GM21576 (cell line): Measurements from ENCODE around the gene SLC5A6.
"Not testable (repeated sequence)": the region's sequence is repeated elsewhere in the genome, so short reads cannot be mapped to it uniquely, and the experiment has no call there.

ENCODE experiments used
- ATAC-seq: cut with Tn5 transposase; IDR thresholded peaks from one replicate; pipeline ENCODE4 v1.9.1; 2021; ENCODE audit warnings: mild to moderate bottlenecking, moderate library complexity; ENCODE audit not compliant: unreplicated experiment

The SLC5A6 gene

DNA sequence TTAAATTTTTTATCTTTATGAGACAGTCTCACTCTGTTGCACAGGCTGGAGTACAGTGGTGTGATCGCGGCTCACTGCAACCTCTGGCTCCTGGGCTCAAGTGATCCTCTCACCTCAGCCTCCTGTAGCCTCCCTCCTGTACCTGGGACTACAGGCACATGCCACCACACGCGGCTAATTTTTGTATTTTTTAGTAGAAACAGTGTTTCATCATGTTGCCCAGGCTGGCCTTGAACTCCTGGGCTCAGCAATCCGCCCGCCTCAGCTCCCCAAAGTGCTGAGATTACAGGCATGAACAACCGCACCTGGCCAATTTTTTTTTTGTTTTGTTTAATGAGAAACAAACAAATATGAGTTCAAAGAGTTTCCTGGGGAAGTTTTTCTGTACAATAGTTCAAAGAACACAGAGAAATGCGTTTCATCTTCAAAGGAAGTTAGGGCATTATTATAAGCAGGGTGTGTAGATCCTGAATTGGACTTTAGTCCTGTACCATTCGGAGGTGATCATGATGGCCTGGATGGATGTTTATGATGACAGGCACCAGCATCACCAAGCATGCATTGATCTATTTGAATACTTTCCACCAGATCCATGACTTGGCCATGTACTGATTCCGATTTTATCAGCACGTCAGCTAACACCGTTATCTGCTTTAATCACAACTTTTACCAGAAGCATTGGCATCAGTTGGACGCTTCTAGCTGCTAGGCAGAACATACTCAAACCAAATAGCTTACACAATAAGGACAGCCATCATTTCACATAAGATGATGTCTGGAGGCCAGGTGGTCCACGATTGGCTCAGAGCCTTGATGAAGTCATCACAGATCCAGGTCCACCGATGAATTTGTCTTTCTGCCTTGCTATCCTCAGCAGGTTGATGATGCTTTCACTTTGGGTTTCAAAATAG, 34.4 kb downstream of the SLC5A6 start:
- ATAC-seq = no peak

- not testable (repeated sequence) for ATAC-seq
These were observed 36.3 kb downstream of the SLC5A6 start for GRCh38 chr2:27175781-27176180.

DNA sequence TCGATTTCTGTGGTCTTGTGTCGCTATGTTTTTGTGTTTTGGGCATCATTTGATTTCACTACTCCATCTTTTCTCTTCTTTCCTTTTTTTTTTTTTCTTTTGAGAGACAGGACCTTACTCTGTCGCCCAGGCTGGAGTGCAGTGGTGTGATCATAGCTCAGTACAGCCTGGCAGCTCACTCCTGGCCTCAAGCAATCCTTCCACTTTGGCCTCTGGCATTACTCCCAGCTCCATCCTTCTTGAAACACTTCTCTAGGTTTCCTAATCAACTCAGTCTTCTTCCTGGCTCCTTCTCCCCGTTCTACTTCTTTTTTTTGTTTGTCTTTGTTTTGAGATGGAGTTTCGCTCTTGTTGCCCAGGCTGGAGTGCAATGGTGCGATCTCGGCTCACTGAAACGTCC, 36.7 kb downstream of the SLC5A6 start:
- ATAC-seq = no peak

GRCh38 chr2:27174638-27175037, 37.4 kb downstream of the SLC5A6 start:
- no peak for ATAC-seq

DNA sequence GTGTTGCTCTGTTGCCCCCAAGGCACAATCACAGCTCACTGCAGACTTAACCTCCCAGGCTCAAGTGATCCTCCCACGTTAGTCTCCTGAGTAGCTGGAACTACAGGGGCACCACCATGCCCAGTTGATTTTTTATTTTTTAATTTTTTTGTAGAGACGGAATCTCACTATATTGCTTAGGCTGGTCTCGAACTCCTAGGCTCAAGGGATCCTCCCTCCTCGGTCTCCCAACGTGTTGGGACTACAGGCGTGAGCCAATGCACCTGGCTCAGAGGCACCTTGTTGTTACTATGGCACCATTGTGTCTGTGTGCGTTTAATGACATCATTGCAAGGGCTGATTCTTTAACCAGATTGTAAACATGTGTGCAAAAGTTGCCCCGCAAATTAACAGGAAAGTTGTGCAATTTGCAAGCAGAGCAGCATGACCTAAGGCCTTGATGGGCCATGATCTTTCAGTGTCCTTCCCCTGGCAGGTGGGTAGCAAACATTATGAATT, 40.7 kb downstream of the SLC5A6 start:
- no peak for ATAC-seq

DNA sequence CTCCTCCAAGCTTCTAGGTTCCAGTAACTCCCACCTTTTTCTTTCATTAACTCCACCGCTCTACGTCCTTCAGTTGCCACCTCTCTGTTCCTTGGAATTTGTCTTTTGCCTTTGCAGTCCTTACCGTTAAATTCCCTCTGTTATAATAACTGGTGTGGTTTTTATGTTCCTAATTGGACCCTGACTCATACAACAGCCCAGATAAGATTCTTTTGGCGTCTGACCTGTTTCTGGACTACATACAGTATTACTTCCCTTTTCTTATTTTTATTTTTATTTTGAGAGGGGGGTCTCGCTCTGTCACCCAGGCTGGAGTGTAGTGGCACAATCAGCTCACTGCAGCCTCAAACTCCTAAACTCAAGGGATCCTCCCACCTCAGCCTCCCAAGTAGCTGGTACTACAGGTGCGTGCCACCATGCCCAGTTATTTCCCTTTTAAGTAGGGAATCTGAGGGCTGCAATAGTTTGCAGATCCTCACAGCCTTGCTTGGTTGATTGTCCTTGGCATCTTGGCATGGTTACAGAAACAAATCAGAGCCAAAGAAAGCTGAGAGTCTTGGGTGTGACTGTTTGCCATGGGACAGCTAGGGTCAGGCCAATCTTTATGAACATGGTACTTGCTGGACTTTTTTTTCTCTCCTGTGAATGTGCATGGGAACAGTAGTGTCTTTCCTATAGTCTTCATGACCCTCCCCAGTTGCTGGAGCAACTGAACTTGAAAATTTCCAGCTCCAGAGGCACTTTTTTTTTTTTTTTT, 41.3 kb downstream of the SLC5A6 start:
- no peak for ATAC-seq

DNA sequence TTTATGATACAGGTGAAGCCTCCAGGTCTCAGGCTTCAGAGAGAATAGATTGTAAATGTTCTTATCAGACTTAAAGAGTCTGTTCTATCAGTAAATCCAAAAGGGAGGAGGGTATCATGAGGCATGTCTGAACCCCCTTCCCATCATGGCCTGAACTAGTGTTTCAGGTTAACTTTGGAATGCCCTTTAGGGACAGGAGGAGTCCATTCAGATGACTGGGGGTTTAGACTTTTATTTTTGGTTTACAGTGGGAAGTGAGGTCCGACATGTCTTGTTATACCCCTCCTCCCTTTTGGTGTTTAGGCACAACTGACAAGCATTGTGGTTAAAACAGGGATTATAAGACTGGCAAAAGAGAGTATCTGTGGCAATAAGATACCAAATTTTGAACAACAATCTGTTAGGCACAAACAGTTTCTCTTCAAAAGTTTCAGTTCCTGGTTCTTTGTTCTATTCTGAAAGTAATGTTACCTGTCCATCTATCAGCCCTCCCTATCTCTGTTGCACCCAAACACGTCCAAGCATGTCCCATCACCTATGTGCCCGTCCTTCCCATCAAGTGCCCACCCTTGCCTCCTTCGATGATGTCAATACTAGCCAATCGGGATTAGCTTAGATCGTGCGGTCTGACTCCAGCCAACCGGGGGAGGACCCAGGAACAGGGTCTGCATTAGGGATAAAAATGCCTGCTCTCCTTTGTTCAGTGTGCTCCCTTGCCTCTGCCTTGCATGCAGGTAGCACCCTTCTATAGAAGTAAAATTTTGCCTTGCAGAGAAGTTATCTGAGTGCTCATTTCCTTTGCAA, 46.9 kb downstream of the SLC5A6 start:
- ATAC-seq = peak; percentile 63

- no peak for ATAC-seq
These were observed 49.6 kb downstream of the SLC5A6 start for GRCh38 chr2:27162151-27163121.

DNA sequence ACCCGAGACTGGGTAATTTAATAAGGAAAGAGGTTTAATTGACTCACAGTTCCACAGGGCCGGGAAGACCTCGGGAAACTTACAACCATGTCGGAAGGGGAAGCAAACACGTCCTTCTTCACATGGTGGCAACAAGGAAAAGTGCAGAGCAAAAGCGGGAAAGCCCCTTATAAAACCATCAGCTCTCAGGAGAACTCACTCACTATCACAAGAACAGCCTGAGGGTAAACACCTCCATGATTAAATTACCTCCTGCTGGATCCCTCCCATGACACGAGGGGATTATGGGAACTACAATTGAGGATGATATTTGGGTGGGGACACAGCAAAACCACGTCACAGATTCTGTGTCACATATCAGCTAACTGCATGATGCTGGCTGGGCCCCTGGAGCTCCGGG, 51.9 kb downstream of the SLC5A6 start:
- ATAC-seq = no peak

- no peak for ATAC-seq
These were observed 52.8 kb downstream of the SLC5A6 start for GRCh38 chr2:27159271-27159670.

DNA sequence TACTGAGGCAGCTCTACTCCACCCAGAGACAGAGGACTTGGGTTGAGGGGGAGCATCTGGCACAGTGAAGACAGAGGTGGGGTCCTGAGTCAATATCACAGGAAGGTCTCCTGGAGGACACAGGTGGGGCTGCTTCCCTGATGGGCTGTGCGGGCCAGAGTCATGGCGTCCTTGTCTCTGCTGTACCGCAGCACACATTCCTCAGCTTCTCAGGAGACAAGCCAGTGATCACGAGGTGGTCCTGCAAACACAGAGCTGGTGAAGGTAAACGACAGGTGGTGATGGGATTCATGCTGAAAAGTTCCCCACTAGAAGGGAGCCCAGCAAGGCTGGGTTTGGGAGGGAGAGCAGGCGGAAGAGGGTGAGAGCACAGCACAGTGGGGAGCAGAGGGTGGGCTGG, 53.6 kb downstream of the SLC5A6 start:
- no peak for ATAC-seq

- no peak for ATAC-seq
These were observed 57.0 kb downstream of the SLC5A6 start for GRCh38 chr2:27155069-27155520.

DNA sequence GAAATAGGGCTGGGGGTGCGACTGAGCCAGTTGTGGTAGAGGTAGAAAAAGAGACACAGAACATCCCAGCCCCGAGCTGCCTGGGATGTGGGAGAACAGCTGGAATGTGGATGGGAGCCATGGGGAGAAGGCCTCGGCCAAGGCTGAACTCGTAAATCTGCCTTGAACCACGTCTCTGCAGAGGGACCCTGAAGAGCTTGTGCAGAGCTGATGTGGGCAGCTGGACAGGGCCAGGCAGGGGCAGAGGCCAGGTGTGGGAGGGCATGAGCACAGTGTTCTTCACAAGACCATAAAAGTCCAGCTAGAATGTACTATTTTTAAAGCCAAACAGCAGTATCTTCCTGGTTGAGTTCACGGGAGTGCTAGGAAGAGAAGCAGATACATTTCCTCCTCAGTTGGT, 57.6 kb downstream of the SLC5A6 start:
- ATAC-seq = no peak

GRCh38 chr2:27152796-27153464, 59.1 kb downstream of the SLC5A6 start:
- no peak for ATAC-seq

GRCh38 chr2:27152102-27152795, 59.8 kb downstream of the SLC5A6 start:
- ATAC-seq = no peak

DNA sequence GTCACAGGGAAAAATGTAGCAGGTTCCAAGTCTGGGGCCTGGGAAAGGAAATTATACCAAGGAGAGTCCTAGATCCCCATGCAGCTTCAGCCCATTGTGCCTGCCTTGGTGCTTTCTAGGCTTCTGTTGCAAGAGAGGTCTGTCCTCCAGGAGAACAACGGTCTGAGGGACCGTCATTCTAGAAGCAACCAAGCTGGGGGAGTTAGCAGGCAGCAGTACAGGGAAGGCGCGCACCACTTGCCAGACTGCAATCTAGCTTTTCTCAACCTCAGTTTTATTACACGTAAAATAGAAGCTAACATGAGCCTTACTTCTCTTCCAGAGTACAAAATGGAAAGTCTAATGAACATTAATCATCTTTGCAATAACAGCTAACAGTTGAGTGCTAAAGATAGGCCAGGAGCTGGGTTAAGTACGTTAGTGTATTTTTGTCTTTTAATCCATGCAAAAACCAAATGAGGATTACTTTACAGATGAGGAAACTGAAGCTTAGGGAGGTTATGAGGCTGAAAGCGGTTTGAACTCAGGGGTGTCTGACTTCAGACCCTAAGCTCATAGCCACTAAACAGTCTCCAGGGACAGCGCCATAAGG, 61.3 kb downstream of the SLC5A6 start:
- ATAC-seq = no peak
